Kidney epithelial cell (primary cell): ENCODE measurements around the gene MB. TPM values are rescaled to one million over a fixed set of nuclear protein-coding genes. Genes with fewer than 3 reads are reported as not detected.

Experiments
- DNase-seq: peaks from one replicate; pipeline ENCODE4 v3.0.0-alpha.2; 2010; ENCODE audit warnings: low read depth
- H3K27me3 ChIP-seq: 2 replicates; pipeline ENCODE4 v1.6.0; 2011; ENCODE audit warnings: low read length; ENCODE audit not compliant: control insufficient read depth, insufficient read depth
- H3K36me3 ChIP-seq: 2 replicates; pipeline ENCODE4 v1.5.1; 2011; ENCODE audit warnings: low read length; ENCODE audit not compliant: control insufficient read depth, insufficient read depth
- H3K4me3 ChIP-seq: 2 replicates; pipeline ENCODE4 v1.5.1; 2011; ENCODE audit warnings: low read depth, mild to moderate bottlenecking, control low read depth, low read length
- total RNA-seq: library from RNA; depleted of rRNA; stranded (reverse); fragments of >200 nt; gene quantifications from 2 replicates; pipeline ENCODE4 v1.2.3, GENCODE V29; 2015
- TF ChIP-seq, protein P1 (sequence below): IDR thresholded peaks from 2 replicates; pipeline ENCODE4 v1.5.1; 2011; ENCODE audit warnings: mild to moderate bottlenecking, moderate library complexity, low read length, control low read depth, inconsistent platforms; ENCODE audit not compliant: insufficient read depth, poor library complexity, severe bottlenecking

Gene MB
- total RNA-seq, 1 donor from 2014 or later: not detected

DNA sequence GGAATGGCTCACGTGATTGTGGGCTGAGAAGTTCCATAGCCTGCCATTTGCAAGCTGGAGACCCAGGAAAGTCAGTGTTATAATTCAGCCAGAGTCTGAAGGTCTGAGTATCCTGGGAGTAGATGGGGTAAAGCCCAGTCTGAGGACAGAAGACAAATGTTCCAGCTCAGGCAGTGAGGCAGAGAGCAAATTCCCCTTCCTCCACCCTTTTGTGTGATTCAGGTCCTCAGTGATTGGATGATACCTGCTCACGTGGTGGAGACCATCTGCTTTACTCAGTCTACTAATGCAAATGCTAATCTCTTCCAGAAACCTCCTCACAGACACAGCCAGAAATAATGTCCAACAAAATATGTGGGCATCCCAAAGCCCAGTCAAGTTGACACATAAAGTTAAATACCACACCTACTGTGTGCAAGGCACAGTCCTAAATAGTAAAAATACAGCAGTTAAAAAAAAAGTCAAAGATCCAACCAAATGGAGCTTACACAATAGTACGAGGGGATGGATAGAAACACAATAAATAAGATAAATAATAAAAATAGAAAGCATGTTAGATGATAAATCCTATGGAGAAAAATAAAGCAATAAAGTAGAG, 17.9 kb upstream of the MB start:
- no peaks in the 10 kb centered on the region for H3K36me3 ChIP-seq
- H3K27me3 ChIP-seq: no peaks in the 10 kb centered on the region
- DNase-seq: no peak
- no peak overlapping the region for H3K4me3 ChIP-seq
- TF ChIP-seq, protein P1, sequence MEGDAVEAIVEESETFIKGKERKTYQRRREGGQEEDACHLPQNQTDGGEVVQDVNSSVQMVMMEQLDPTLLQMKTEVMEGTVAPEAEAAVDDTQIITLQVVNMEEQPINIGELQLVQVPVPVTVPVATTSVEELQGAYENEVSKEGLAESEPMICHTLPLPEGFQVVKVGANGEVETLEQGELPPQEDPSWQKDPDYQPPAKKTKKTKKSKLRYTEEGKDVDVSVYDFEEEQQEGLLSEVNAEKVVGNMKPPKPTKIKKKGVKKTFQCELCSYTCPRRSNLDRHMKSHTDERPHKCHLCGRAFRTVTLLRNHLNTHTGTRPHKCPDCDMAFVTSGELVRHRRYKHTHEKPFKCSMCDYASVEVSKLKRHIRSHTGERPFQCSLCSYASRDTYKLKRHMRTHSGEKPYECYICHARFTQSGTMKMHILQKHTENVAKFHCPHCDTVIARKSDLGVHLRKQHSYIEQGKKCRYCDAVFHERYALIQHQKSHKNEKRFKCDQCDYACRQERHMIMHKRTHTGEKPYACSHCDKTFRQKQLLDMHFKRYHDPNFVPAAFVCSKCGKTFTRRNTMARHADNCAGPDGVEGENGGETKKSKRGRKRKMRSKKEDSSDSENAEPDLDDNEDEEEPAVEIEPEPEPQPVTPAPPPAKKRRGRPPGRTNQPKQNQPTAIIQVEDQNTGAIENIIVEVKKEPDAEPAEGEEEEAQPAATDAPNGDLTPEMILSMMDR: no peak

DNA sequence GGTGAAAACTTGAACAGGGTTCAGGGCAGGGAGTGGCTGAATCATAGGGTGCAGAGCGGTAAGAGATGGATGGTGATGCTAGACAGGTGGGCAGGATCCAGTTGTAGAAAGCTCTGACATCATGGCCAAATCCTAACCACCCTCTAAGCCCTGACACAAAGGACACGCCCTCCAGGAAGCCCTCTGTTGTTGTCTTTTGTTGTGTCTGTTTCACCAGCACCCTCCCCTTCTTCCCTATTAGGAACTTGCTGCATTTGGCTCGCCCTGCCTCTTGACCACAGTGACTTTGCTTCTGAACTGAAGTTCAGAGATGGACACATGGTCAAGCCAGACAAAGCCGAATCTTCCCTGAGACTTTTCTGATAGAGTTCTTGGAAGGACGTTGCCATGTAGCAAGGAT, 16.9 kb upstream of the MB start:
- Histone ChIP-seq H3K4me3 (no peak overlapping the region), H3K27me3 (no peaks in the 10 kb centered on the region), H3K36me3 (no peaks in the 10 kb centered on the region)
- TF ChIP-seq, protein P1: no peak
- DNase-seq: no peak

DNA sequence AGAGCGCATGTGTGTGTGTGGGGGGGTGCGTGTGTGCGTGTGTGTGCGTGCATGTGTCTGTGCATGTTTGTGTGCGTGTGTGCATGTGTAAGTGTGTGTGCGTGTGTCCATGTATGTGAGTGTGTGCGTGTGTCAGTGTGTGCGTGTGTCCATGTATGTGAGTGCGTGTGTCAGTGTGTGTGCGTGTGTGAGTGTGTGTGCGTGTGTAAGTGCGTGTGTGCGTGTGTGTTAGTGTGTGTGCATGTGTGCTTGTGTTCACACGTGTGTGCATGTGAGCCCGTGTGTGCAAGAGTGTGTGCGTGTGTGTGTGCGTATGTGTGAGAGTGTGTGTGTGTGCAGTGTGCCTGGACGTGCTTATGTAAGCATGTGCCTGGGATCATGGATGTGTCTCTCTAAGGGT, 16.4 kb upstream of the MB start:
- no peak for DNase-seq
- H3K4me3 ChIP-seq: no peak overlapping the region
- TF ChIP-seq, protein P1: no peak
- no peaks in the 10 kb centered on the region for H3K27me3 ChIP-seq
- H3K36me3 ChIP-seq: no peaks in the 10 kb centered on the region

DNA sequence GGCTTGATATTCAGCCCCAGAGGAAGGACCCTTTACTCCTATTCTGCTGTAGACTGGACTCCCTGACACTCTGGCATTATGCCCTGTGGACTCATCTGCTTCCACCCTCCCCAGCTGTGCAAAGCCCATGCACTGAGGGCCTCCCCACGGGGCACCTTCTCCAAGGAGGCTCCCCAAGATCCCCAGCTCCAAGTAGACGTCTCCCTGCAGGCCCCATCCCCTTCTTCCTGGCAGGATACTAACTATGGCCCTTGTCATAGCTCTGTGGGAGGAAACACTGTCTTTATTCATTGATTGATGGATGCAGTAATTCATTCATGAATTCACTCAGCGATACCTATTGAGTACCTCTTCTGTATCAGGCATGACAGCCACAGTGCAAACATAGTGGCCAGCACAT, 15.8 kb upstream of the MB start:
- H3K4me3 ChIP-seq: no peak overlapping the region
- no peak for DNase-seq
- H3K36me3 ChIP-seq: no peaks in the 10 kb centered on the region
- no peaks in the 10 kb centered on the region for H3K27me3 ChIP-seq
- TF ChIP-seq, protein P1: no peak

DNA sequence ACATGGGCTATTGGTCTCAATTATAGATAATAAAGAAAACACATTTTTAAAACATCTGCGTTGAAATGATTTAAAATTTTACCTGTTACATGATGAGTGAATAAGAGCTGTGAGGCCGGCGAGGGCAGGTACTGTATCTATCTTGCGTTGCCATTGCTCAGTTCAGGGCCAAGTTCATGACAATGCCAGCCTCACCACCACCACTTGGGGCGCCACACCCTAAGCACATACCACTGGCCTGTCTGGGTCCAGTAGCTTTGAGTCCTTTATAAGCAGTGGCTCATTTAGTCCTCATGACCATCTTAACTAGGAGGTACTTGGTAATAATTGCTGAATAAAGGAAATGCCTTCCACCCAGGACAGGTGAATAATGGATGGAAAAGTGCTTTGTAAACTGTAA, 14.5 kb upstream of the MB start:
- TF ChIP-seq, protein P1: peak; percentile 73
- no peak for DNase-seq
- no peaks in the 10 kb centered on the region for H3K27me3 ChIP-seq
- no peak overlapping the region for H3K4me3 ChIP-seq
- no peaks in the 10 kb centered on the region for H3K36me3 ChIP-seq

DNA sequence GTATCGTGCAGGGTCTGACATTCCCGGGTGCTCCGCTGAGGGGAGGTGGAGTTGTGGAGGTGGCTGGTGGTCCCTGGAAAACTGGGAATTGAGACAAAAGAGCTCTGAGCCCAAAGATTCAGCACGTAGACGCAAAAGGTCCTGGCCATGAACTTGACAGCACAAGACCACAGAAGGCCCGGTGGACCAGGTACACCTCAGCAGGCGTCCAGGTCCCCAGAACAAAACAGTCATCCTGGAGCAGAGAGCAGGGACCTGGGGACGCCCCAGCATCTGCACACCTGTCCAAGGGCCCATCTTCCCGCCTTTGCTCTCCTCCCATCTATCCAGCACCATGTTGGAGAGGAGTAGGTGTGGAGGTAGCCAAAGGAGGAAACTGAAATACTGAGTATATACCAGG, 13.8 kb upstream of the MB start:
- TF ChIP-seq, protein P1: no peak
- Histone ChIP-seq H3K4me3 (no peak overlapping the region), H3K27me3 (no peaks in the 10 kb centered on the region), H3K36me3 (no peaks in the 10 kb centered on the region)
- no peak for DNase-seq
